Measurements from ENCODE around the gene RERG.

- no peak for TF ChIP-seq CTCF (conservative IDR thresholded peaks at IDR 0.05; ENCODE audit: low read length)
- no peak for TF ChIP-seq EZH2phosphoT487 (IDR thresholded peaks at IDR 0.05; ENCODE audit: borderline replicate concordance, low read depth, low read length)
Measured at GRCh38 chr12:15146585-15146984, 74.6 kb downstream of the RERG start.

All from OCI-LY7 (cell line).